ENCODE data around the gene CALR. TPM values are rescaled to one million over a fixed set of nuclear protein-coding genes. Genes with fewer than 3 reads are reported as not detected.
A peak's percentile ranks its signal among the peaks of the same experiment; 100 is the strongest.

CALR gene
- total and polyA plus RNA-seq, 9 of the 15 experiments (the other 6 are each of a cell fraction or from before 2014, with no cell fraction given) = 126 to 811 (median 642) TPM

DNA sequence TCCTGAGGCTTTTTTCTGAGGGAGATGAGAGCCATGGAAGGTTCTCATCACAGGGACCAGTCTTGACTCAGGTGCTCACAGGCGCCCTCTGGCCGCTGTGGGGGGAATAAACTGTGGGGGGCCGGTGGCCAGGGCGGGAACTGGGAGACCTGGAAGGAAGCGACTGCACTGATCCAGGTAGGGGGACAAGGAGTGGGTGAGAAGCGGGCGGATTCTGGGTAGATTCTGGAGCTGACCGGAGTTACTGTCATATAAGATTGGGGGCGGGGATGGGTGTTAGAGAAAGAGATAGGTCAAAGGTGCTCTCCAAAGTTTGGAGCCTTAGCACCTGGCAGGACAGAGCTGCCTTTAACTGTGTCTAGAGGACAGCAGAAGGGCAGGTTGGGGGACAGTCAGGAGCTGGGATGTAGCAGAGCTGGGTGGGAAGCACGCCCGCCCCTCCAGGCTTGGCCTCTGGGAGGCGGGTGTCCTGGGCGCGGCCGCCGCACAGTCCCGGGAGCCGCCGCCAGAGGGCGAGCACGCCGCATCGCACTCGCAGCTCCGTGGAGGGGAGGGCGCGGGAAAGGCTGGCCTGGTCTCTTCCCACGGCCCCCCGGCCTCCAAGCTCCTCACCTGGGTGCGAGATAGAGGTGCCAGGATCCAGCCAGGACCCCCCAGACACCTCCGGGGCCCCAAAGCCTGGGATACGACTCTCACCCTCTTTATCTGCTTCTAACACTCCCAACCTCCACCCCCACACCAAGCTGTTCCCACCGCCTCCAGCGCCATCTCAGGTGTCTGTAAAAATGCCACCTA lies 26.8 kb downstream of the CALR start (continued):
- TF ChIP-seq NCOA2 (IDR thresholded peaks at IDR 0.05; ENCODE audit: partially characterized antibody in 2 of 2) (no peak), PYGO2 (tag; IDR thresholded peaks at IDR 0.05) (no peak), HOXB6 (CRISPR knock-in tag; IDR thresholded peaks at IDR 0.05; ENCODE audit: borderline replicate concordance) (no peak), HSF4 (CRISPR knock-in tag; IDR thresholded peaks at IDR 0.05; ENCODE audit: borderline replicate concordance) (no peak), ZNF780A (CRISPR knock-in tag; IDR thresholded peaks at IDR 0.05) (no peak), ZNF444 (CRISPR knock-in tag; IDR thresholded peaks at IDR 0.05) (no peak), FOXP1 (CRISPR knock-in tag; IDR thresholded peaks at IDR 0.05) (no peak), PHF8 (IDR thresholded peaks at IDR 0.05; ENCODE audit: borderline replicate concordance, low read length) (peak; percentile 50; the same call in 1 of the 2 replicates), FOS (IDR thresholded peaks at IDR 0.05; ENCODE audit: extremely low read depth, insufficient read length) (no peak), JUND (IDR thresholded peaks at IDR 0.05; ENCODE audit: borderline replicate concordance, low read depth, low read length) (peak; percentile 37; the same call in 1 of the 2 replicates), JUND (tag; IDR thresholded peaks at IDR 0.05; ENCODE audit: borderline replicate concordance, low read depth, low read length) (no peak; the same call in 2 of the 3 replicates), SIN3A (IDR thresholded peaks at IDR 0.05; ENCODE audit: borderline replicate concordance in 2 of 2, control insufficient read depth in 1 of 2, low read depth in 2 of 2, low read length in 2 of 2) (0 out of 4 replicates have a peak, but pooled peaks of 1 of the 2 experiments have one; percentile 40), RBBP5 (IDR thresholded peaks at IDR 0.05; ENCODE audit: borderline replicate concordance, insufficient read depth, low read length, poor library complexity, severe bottlenecking) (peak; percentile 20), CREM (IDR thresholded peaks at IDR 0.05; ENCODE audit: low read depth) (peak; percentile 76), GATA2 (CRISPR knock-in tag; IDR thresholded peaks at IDR 0.05) (peak; percentile 30; the same call in 1 of the 2 replicates), ZFP1 (CRISPR knock-in tag; IDR thresholded peaks at IDR 0.05) (no peak), TOE1 (IDR thresholded peaks at IDR 0.05; ENCODE audit: borderline replicate concordance) (peak; percentile 77; the same call in 1 of the 2 replicates), TOE1 (CRISPR knock-in tag; IDR thresholded peaks at IDR 0.05; ENCODE audit: borderline replicate concordance, low read depth) (no peak), GATAD2B (IDR thresholded peaks at IDR 0.05; ENCODE audit: borderline replicate concordance) (no peak; the same call in 1 of the 2 replicates)
- TF ChIP-seq, protein P1, sequence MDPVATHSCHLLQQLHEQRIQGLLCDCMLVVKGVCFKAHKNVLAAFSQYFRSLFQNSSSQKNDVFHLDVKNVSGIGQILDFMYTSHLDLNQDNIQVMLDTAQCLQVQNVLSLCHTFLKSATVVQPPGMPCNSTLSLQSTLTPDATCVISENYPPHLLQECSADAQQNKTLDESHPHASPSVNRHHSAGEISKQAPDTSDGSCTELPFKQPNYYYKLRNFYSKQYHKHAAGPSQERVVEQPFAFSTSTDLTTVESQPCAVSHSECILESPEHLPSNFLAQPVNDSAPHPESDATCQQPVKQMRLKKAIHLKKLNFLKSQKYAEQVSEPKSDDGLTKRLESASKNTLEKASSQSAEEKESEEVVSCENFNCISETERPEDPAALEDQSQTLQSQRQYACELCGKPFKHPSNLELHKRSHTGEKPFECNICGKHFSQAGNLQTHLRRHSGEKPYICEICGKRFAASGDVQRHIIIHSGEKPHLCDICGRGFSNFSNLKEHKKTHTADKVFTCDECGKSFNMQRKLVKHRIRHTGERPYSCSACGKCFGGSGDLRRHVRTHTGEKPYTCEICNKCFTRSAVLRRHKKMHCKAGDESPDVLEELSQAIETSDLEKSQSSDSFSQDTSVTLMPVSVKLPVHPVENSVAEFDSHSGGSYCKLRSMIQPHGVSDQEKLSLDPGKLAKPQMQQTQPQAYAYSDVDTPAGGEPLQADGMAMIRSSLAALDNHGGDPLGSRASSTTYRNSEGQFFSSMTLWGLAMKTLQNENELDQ (CRISPR knock-in tag; IDR thresholded peaks at IDR 0.05; ENCODE audit: borderline replicate concordance) = no peak
- TF ChIP-seq, protein P2, sequence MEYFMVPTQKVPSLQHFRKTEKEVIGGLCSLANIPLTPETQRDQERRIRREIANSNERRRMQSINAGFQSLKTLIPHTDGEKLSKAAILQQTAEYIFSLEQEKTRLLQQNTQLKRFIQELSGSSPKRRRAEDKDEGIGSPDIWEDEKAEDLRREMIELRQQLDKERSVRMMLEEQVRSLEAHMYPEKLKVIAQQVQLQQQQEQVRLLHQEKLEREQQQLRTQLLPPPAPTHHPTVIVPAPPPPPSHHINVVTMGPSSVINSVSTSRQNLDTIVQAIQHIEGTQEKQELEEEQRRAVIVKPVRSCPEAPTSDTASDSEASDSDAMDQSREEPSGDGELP (CRISPR knock-in tag; IDR thresholded peaks at IDR 0.05; ENCODE audit: borderline replicate concordance) = peak; percentile 78; the same call in 1 of the 2 replicates
- TF ChIP-seq, protein P3, sequence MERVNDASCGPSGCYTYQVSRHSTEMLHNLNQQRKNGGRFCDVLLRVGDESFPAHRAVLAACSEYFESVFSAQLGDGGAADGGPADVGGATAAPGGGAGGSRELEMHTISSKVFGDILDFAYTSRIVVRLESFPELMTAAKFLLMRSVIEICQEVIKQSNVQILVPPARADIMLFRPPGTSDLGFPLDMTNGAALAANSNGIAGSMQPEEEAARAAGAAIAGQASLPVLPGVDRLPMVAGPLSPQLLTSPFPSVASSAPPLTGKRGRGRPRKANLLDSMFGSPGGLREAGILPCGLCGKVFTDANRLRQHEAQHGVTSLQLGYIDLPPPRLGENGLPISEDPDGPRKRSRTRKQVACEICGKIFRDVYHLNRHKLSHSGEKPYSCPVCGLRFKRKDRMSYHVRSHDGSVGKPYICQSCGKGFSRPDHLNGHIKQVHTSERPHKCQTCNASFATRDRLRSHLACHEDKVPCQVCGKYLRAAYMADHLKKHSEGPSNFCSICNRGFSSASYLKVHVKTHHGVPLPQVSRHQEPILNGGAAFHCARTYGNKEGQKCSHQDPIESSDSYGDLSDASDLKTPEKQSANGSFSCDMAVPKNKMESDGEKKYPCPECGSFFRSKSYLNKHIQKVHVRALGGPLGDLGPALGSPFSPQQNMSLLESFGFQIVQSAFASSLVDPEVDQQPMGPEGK (CRISPR knock-in tag; IDR thresholded peaks at IDR 0.05; ENCODE audit: borderline replicate concordance) = no peak
